ENCODE measurements around the gene SMG5. TPM values are rescaled to one million over a fixed set of nuclear protein-coding genes. Genes with fewer than 3 reads are reported as not detected.
A peak's percentile ranks its signal among the peaks of the same experiment; 100 is the strongest.

SMG5 gene
- total RNA-seq, 1 experiment from 2014 or later, result 140 TPM

DNA sequence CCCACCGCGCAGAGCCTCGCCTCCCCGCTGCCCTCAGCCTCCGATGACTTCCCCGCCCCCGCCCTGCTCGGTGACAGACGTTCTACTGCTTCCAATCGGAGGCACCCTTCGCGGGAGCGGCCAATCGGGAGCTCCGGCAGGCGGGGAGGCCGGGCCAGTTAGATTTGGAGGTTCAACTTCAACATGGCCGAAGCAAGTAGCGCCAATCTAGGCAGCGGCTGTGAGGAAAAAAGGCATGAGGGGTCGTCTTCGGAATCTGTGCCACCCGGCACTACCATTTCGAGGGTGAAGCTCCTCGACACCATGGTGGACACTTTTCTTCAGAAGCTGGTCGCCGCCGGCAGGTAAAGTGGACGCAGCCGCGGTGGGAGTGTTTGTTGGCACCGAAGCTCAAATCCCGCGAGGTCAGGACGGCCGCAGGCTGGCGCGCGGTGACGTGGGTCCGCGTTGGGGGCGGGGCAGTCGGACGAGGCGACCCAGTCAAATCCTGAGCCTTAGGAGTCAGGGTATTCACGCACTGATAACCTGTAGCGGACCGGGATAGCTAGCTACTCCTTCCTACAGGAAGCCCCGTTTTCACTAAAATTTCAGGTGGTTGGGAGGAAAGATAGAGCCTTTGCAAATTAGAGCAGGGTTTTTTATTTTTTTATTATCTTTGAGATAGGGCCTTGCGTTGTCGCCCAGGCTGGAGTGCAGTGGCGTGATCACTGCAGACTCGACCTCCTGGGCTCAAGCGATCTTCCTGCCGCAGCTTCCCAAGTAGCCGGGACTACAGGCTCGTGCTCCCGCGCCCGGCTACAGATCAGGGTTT is 69.6 kb downstream of the SMG5 start, which contains the start of gene PMF1:
Gene PMF1, plus strand, starts transcription at position 175 of the 811 bp plus-strand sequence. Its CDS starts 9 bp downstream, at position 184.
- intact Hi-C loops (cut with micrococcal nuclease), result loop anchor here (5.0 kb wide), 1 partner anchor 66 kb away; no protein-coding TSS in a partner anchor
- Mint-ChIP-seq H3K4me3 (ENCODE audit: unreplicated experiment) (peak within 1 kb of the TSS; percentile 97), H3K9me3 (ENCODE audit: unreplicated experiment) (no peaks in the 10 kb centered on the region), H3K27ac (ENCODE audit: low read depth, unreplicated experiment) (peak within 1 kb of the TSS; percentile 96), H3K36me3 (ENCODE audit: insufficient read depth, unreplicated experiment) (peaks cover 23% of the 10 kb centered on the region), H3K4me1 (ENCODE audit: insufficient read depth, unreplicated experiment) (peaks cover 21% of the 10 kb centered on the region), H3K27me3 (ENCODE audit: insufficient read depth, unreplicated experiment) (no peaks in the 10 kb centered on the region)
- TF ChIP-seq, protein P1, sequence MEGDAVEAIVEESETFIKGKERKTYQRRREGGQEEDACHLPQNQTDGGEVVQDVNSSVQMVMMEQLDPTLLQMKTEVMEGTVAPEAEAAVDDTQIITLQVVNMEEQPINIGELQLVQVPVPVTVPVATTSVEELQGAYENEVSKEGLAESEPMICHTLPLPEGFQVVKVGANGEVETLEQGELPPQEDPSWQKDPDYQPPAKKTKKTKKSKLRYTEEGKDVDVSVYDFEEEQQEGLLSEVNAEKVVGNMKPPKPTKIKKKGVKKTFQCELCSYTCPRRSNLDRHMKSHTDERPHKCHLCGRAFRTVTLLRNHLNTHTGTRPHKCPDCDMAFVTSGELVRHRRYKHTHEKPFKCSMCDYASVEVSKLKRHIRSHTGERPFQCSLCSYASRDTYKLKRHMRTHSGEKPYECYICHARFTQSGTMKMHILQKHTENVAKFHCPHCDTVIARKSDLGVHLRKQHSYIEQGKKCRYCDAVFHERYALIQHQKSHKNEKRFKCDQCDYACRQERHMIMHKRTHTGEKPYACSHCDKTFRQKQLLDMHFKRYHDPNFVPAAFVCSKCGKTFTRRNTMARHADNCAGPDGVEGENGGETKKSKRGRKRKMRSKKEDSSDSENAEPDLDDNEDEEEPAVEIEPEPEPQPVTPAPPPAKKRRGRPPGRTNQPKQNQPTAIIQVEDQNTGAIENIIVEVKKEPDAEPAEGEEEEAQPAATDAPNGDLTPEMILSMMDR (IDR thresholded peaks at IDR 0.05; ENCODE audit: unreplicated experiment), result no peak
- TSS peak; percentile 75 for BruUV-seq (replicated peaks)
- DNase-seq (ENCODE audit: unreplicated experiment), result peak; percentile 99
- CTCF ChIA-PET, result interaction anchor here (0.6 to 4.5 kb wide), 15 partner anchors 13 to 1154 kb away, joined by 3 to 57 read pairs (median 5); no protein-coding TSS in a partner anchor
- POLR2A ChIA-PET, result interaction anchor here (0.7 to 5.1 kb wide), 48 partner anchors 9 to 1276 kb away, joined by 3 to 131 read pairs (median 6); partner anchors contain the start of genes ARHGEF2, BGLAP, GLMP and KHDC4

DNA sequence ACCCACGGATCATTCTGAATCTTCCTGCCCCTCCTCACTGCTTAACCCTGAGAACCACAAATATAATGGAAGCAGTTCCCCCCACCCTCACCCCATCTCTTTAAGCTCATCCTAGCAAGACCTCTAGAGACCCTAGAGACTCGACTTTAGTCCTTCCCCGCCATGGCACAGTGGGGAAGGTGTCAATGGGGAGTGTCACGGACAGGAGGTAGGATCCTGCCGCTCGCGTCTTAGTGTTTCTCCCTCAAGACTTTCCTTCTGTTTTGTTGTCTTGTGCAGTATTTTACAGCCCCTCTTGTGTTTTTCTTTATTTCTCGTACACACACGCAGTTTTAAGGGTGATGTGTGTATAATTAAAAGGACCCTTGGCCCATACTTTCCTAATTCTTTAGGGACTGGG is 70.5 kb downstream of the SMG5 start:
- DNase-seq (ENCODE audit: unreplicated experiment), result no peak
- ChIA-PET CTCF (interaction anchor here (0.6 to 4.5 kb wide), 7 partner anchors 13 to 121 kb away, joined by 3 to 57 read pairs (median 9); no protein-coding TSS in a partner anchor), POLR2A (interaction anchor here (0.7 to 5.1 kb wide), 29 partner anchors 9 to 1131 kb away, joined by 3 to 131 read pairs (median 6); partner anchors contain the start of genes ARHGEF2, BGLAP, KHDC4 and SLC25A44)
- Mint-ChIP-seq H3K4me3 (ENCODE audit: unreplicated experiment) (peak overlapping the region; percentile 97), H3K36me3 (ENCODE audit: insufficient read depth, unreplicated experiment) (peaks cover 32% of the 10 kb centered on the region), H3K9me3 (ENCODE audit: unreplicated experiment) (no peaks in the 10 kb centered on the region), H3K27me3 (ENCODE audit: insufficient read depth, unreplicated experiment) (no peaks in the 10 kb centered on the region), H3K4me1 (ENCODE audit: insufficient read depth, unreplicated experiment) (peaks cover 14% of the 10 kb centered on the region), H3K27ac (ENCODE audit: low read depth, unreplicated experiment) (peak overlapping the region; percentile 96)
- TF ChIP-seq, protein P1 (IDR thresholded peaks at IDR 0.05; ENCODE audit: unreplicated experiment), result no peak
- no TSS peak for BruUV-seq (replicated peaks)
- intact Hi-C loops (cut with micrococcal nuclease), result loop anchor here (5.0 kb wide), 1 partner anchor 65 kb away; no protein-coding TSS in a partner anchor

DNA sequence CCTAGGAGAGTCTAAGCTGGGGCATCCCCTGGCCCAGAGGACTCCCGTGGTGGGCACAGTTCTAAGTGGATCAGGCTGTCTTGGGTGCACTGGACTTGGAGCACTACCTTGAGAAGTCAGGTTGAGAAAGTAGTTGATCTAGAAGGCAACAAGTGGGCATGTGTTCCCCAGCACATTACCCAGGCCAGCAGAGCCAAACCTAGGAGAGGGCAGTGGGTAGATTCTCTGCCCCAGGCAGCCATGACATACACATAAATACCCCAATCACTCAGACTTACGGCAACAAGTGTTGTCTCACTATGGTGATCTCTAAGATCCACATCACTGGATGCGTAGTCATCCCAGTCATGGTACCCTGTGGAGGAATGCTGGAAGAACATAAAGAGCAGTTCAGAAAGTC is 71.4 kb downstream of the SMG5 start:
- H3K27me3 Mint-ChIP-seq (ENCODE audit: insufficient read depth, unreplicated experiment), result no peaks in the 10 kb centered on the region
- no TSS peak for BruUV-seq (replicated peaks)
- peaks cover 33% of the 10 kb centered on the region for H3K36me3 Mint-ChIP-seq (ENCODE audit: insufficient read depth, unreplicated experiment)
- ChIA-PET CTCF (interaction anchor here (0.6 to 3.0 kb wide), 7 partner anchors 14 to 254 kb away, joined by 3 to 12 read pairs (median 6); partner anchors contain the start of gene SLC25A44), POLR2A (interaction anchor here (1.1 to 5.1 kb wide), 5 partner anchors 9 to 70 kb away, joined by 3 to 131 read pairs (median 40); partner anchors contain the start of genes SLC25A44 and SMG5)
- H3K4me1 Mint-ChIP-seq (ENCODE audit: insufficient read depth, unreplicated experiment), result peaks cover 14% of the 10 kb centered on the region
- no peak for DNase-seq (ENCODE audit: unreplicated experiment)
- no peak overlapping the region for H3K27ac Mint-ChIP-seq (ENCODE audit: low read depth, unreplicated experiment)
- no peaks in the 10 kb centered on the region for H3K9me3 Mint-ChIP-seq (ENCODE audit: unreplicated experiment)
- intact Hi-C loops (cut with micrococcal nuclease), result loop anchor here (5.0 kb wide), 1 partner anchor 64 kb away; no protein-coding TSS in a partner anchor
- TF ChIP-seq, protein P1 (IDR thresholded peaks at IDR 0.05; ENCODE audit: unreplicated experiment), result no peak
- H3K4me3 Mint-ChIP-seq (ENCODE audit: unreplicated experiment), result no peak overlapping the region

DNA sequence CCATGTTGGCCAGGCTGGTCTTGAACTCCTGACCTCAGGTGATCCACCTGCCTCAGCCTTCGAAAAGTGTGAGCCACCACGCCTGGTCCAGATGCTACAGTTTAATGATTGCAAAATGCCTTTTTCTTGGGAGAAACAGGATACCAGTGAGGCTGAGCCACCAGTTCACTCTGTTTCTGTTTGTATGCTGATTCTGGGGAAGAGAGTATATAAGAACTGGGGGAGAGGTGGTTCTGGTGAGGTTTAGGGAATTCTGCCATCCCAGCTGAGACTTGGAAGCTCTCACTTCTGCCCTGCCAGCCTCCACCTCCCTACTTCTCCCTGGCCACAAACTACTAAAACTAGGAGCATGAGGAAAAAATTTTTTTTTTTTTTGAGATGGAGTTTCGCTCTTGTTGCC is 77.9 kb downstream of the SMG5 start:
- Mint-ChIP-seq H3K9me3 (ENCODE audit: unreplicated experiment) (no peaks in the 10 kb centered on the region), H3K27me3 (ENCODE audit: insufficient read depth, unreplicated experiment) (no peaks in the 10 kb centered on the region), H3K27ac (ENCODE audit: low read depth, unreplicated experiment) (no peak overlapping the region), H3K4me3 (ENCODE audit: unreplicated experiment) (no peak overlapping the region), H3K4me1 (ENCODE audit: insufficient read depth, unreplicated experiment) (no peaks in the 10 kb centered on the region), H3K36me3 (ENCODE audit: insufficient read depth, unreplicated experiment) (peaks cover 20% of the 10 kb centered on the region)
- intact Hi-C loops (cut with micrococcal nuclease), result no loop called here
- TF ChIP-seq, protein P1 (IDR thresholded peaks at IDR 0.05; ENCODE audit: unreplicated experiment), result no peak
- ChIA-PET CTCF (interaction anchor here (0.6 to 1.1 kb wide), 3 partner anchors 108 to 954 kb away, joined by 3 to 4 read pairs (median 3); no protein-coding TSS in a partner anchor), POLR2A (interaction anchor here (0.6 to 5.3 kb wide), 4 partner anchors 7 to 225 kb away, joined by 3 to 30 read pairs (median 4); partner anchors contain the start of genes PMF1 and SLC25A44)
- BruUV-seq (replicated peaks), result no TSS peak
- DNase-seq (ENCODE audit: unreplicated experiment), result no peak

All from MCF 10A (cell line).